ENCODE data around the gene RALA.

The RALA gene

DNA sequence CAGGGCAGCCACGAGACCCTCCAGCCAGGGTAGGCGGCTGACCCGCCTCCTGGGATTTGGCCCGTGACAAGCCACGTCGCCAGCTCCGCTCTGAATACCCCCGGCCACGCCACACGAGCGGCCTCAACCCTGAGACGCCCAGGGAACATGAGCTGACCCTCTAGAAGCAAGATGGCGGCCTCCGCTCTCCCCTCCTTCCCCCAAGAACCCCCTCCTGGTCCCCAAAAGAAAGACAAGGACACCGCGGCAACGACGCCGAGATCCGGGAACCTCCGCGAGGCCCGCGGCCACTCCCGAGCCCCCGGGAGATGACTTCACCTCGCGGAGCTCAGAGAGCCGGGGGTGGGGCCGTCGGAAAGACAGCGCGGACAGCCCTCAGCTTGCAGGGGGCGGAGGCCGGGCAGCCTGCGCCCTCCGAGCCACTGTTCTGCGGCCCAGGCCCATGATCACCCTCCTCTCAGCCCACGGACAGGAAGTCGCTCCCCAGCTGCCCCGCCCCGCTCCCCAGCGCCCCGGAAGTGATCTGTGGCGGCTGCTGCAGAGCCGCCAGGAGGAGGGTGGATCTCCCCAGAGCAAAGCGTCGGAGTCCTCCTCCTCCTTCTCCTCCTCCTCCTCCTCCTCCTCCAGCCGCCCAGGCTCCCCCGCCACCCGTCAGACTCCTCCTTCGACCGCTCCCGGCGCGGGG lies at the start of gene RALA:
Gene RALA, plus strand, starts transcription at position 526 of the 685 bp plus-strand sequence. CDS start 63,096 bp downstream, outside the sequence.
- Histone ChIP-seq H3K36me3 (ENCODE audit: control insufficient read depth, insufficient read depth, low read length) (no peaks in the 10 kb centered on the region), H3K27ac (ENCODE audit: low read depth, low read length) (peak within 1 kb of the TSS; percentile 97), H3K27me3 (ENCODE audit: control insufficient read depth, insufficient read depth, low read length) (no peaks in the 10 kb centered on the region), H3K9ac (ENCODE audit: low read depth, low read length) (peak within 1 kb of the TSS; percentile 95), H3K4me3 (ENCODE audit: low read depth, low read length) (peak within 1 kb of the TSS; percentile 90), H3K9me3 (ENCODE audit: control insufficient read depth, insufficient read depth, low read length) (no peaks in the 10 kb centered on the region), H3K4me1 (ENCODE audit: control insufficient read depth, insufficient read depth, low read length) (peaks cover 41% of the 10 kb centered on the region)

DNA sequence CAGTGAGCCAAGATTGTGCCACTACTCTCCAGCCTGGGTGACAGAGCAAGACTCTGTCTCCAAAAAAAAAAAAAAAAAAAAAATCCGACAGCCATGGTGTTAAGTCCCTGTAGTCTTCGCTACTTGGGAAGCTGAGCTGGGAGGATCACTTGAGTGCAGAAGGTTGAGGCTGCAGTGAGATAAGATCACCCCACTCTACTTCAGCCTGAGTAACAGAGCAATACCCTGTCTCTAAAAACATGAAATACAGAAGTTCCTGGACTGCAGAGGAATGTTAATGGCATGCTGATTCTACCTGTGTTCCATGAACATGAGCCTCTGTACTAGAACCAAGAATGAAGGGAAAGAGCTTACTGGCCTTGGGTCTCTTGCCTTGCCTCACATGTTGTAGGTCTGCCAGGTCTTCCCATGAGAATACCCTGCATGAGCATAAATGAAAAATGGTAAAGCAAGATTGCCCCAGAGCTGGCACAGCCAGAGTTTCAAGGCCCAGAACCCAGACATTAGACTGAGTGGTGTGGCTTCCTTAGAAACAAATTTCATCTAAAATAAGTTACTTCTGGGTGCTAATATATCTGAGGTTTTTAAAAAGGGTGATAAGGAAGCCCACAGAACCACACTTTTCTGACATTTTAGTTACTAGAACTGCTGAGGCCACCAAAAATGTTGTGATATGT lies 48.6 kb upstream of the RALA start:
- Histone ChIP-seq H3K27me3 (ENCODE audit: control insufficient read depth, insufficient read depth, low read length) (no peaks in the 10 kb centered on the region), H3K9ac (ENCODE audit: low read depth, low read length) (no peak overlapping the region), H3K9me3 (ENCODE audit: control insufficient read depth, insufficient read depth, low read length) (no peaks in the 10 kb centered on the region), H3K27ac (ENCODE audit: low read depth, low read length) (no peak overlapping the region), H3K4me1 (ENCODE audit: control insufficient read depth, insufficient read depth, low read length) (no peaks in the 10 kb centered on the region), H3K4me3 (ENCODE audit: low read depth, low read length) (no peak overlapping the region), H3K36me3 (ENCODE audit: control insufficient read depth, insufficient read depth, low read length) (peaks cover 42% of the 10 kb centered on the region)

DNA sequence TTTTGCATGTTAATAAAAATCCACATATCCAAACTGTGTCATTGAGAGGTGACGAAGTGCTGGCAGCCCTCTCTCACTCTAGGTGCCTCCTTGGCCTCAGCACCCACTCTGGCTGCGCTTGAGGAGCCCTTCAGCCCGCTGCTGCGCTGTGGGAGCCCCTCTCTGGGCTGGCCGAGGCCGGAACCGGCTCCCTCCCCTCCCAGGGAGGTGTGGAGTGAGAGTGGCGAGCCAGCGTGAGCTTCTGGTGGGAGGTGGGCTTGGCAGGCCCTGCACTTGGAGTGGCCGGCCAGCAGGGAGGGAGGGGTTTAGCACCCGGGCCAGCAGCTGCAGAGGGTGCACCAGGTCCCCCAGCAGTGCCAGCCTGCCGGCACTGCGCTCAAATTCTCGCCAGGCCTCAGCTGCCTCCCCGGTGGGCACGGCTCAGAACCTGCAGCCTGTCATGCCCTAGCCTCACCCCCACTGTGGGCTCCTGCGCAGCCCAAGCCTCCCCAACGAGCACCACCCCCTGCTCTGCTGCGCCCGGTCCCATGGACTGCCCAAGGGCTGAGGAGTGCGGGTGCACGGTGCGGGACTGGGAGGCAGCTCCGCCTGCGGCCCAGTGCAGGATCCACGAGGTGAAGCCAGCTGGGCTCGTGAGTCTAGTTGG lies 46.0 kb upstream of the RALA start:
- Histone ChIP-seq H3K4me3 (ENCODE audit: low read depth, low read length) (no peak overlapping the region), H3K9ac (ENCODE audit: low read depth, low read length) (no peak overlapping the region), H3K27ac (ENCODE audit: low read depth, low read length) (no peak overlapping the region), H3K36me3 (ENCODE audit: control insufficient read depth, insufficient read depth, low read length) (peaks cover 19% of the 10 kb centered on the region), H3K9me3 (ENCODE audit: control insufficient read depth, insufficient read depth, low read length) (no peaks in the 10 kb centered on the region), H3K27me3 (ENCODE audit: control insufficient read depth, insufficient read depth, low read length) (no peaks in the 10 kb centered on the region), H3K4me1 (ENCODE audit: control insufficient read depth, insufficient read depth, low read length) (peaks cover 7% of the 10 kb centered on the region; the same call in 1 of the 2 replicates)

- Histone ChIP-seq H3K4me1 (ENCODE audit: control insufficient read depth, insufficient read depth, low read length) (peaks cover 18% of the 10 kb centered on the region), H3K36me3 (ENCODE audit: control insufficient read depth, insufficient read depth, low read length) (0 out of 2 replicates have a peak, but pooled peaks cover 3% of the 10 kb centered on the region), H3K4me3 (ENCODE audit: low read depth, low read length) (no peak overlapping the region), H3K9me3 (ENCODE audit: control insufficient read depth, insufficient read depth, low read length) (no peaks in the 10 kb centered on the region), H3K9ac (ENCODE audit: low read depth, low read length) (no peak overlapping the region), H3K27ac (ENCODE audit: low read depth, low read length) (no peak overlapping the region), H3K27me3 (ENCODE audit: control insufficient read depth, insufficient read depth, low read length) (no peaks in the 10 kb centered on the region)
These were observed 43.1 kb upstream of the RALA start for GRCh38 chr7:39580149-39580874.

- peaks cover 18% of the 10 kb centered on the region for H3K4me1 ChIP-seq (ENCODE audit: control insufficient read depth, insufficient read depth, low read length)
- H3K4me3 ChIP-seq (ENCODE audit: low read depth, low read length), result no peak overlapping the region
- no peaks in the 10 kb centered on the region for H3K36me3 ChIP-seq (ENCODE audit: control insufficient read depth, insufficient read depth, low read length)
- no peak overlapping the region for H3K9ac ChIP-seq (ENCODE audit: low read depth, low read length)
- H3K27me3 ChIP-seq (ENCODE audit: control insufficient read depth, insufficient read depth, low read length), result no peaks in the 10 kb centered on the region
- no peak overlapping the region for H3K27ac ChIP-seq (ENCODE audit: low read depth, low read length)
- H3K9me3 ChIP-seq (ENCODE audit: control insufficient read depth, insufficient read depth, low read length), result no peaks in the 10 kb centered on the region
These were observed 40.8 kb upstream of the RALA start for GRCh38 chr7:39582536-39582935.

- no peaks in the 10 kb centered on the region for H3K27me3 ChIP-seq (ENCODE audit: control insufficient read depth, insufficient read depth, low read length)
- H3K9me3 ChIP-seq (ENCODE audit: control insufficient read depth, insufficient read depth, low read length), result no peaks in the 10 kb centered on the region
- H3K9ac ChIP-seq (ENCODE audit: low read depth, low read length), result no peak overlapping the region
- no peak overlapping the region for H3K27ac ChIP-seq (ENCODE audit: low read depth, low read length)
- no peak overlapping the region for H3K4me3 ChIP-seq (ENCODE audit: low read depth, low read length)
- no peaks in the 10 kb centered on the region for H3K36me3 ChIP-seq (ENCODE audit: control insufficient read depth, insufficient read depth, low read length)
- H3K4me1 ChIP-seq (ENCODE audit: control insufficient read depth, insufficient read depth, low read length), result peaks cover 18% of the 10 kb centered on the region
These were observed 39.8 kb upstream of the RALA start for GRCh38 chr7:39583539-39583938.

DNA sequence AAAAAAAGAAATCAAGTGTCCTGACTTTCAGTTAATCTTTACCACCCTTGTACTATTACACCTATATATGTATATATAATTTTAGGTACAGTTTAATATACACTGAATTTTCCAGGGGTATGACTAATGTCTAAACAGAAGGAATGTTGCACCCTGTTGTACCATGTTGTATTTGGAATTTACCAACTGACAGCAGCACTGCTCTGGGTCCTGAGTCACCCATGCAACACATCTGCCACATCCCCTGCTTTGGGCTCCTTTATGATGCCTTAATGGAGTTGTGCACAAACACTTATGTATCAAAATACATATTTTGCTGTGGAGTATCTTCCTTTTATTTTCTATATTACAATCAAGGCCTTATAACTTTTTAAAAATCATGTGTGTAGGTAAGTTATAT lies 36.0 kb upstream of the RALA start:
- no peak overlapping the region for H3K27ac ChIP-seq (ENCODE audit: low read depth, low read length)
- H3K9me3 ChIP-seq (ENCODE audit: control insufficient read depth, insufficient read depth, low read length), result no peaks in the 10 kb centered on the region
- H3K36me3 ChIP-seq (ENCODE audit: control insufficient read depth, insufficient read depth, low read length), result no peaks in the 10 kb centered on the region
- no peak overlapping the region for H3K4me3 ChIP-seq (ENCODE audit: low read depth, low read length)
- peaks cover 21% of the 10 kb centered on the region for H3K4me1 ChIP-seq (ENCODE audit: control insufficient read depth, insufficient read depth, low read length)
- no peak overlapping the region for H3K9ac ChIP-seq (ENCODE audit: low read depth, low read length)
- no peaks in the 10 kb centered on the region for H3K27me3 ChIP-seq (ENCODE audit: control insufficient read depth, insufficient read depth, low read length)

DNA sequence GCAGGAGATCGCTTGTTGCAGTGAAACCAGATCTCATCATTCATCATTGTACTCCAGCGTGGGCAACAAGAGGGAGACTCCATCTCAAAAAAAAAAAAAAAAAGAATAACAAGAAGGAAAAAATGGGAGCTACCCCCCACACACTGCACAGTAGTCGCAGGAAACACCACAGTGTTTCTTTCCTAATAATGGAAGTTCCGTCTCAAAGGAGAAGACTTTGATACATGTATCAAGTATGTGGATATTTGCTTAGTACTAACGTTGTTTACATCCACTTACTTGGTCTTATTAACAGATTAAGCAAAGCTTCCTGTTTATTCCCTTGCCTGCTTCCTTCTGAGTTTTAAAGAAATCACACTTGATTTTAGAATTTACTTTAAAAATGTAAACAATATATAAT lies 35.0 kb upstream of the RALA start:
- no peaks in the 10 kb centered on the region for H3K36me3 ChIP-seq (ENCODE audit: control insufficient read depth, insufficient read depth, low read length)
- no peak overlapping the region for H3K4me3 ChIP-seq (ENCODE audit: low read depth, low read length)
- no peaks in the 10 kb centered on the region for H3K9me3 ChIP-seq (ENCODE audit: control insufficient read depth, insufficient read depth, low read length)
- H3K27ac ChIP-seq (ENCODE audit: low read depth, low read length), result no peak overlapping the region
- H3K4me1 ChIP-seq (ENCODE audit: control insufficient read depth, insufficient read depth, low read length), result peaks cover 18% of the 10 kb centered on the region
- H3K27me3 ChIP-seq (ENCODE audit: control insufficient read depth, insufficient read depth, low read length), result no peaks in the 10 kb centered on the region
- no peak overlapping the region for H3K9ac ChIP-seq (ENCODE audit: low read depth, low read length)

GRCh38 chr7:39589323-39590111 lies 33.9 kb upstream of the RALA start:
- Histone ChIP-seq H3K9me3 (ENCODE audit: control insufficient read depth, insufficient read depth, low read length) (no peaks in the 10 kb centered on the region), H3K36me3 (ENCODE audit: control insufficient read depth, insufficient read depth, low read length) (no peaks in the 10 kb centered on the region), H3K4me3 (ENCODE audit: low read depth, low read length) (no peak overlapping the region), H3K27ac (ENCODE audit: low read depth, low read length) (peak overlapping the region; percentile 79), H3K27me3 (ENCODE audit: control insufficient read depth, insufficient read depth, low read length) (no peaks in the 10 kb centered on the region), H3K9ac (ENCODE audit: low read depth, low read length) (no peak overlapping the region), H3K4me1 (ENCODE audit: control insufficient read depth, insufficient read depth, low read length) (peaks cover 10% of the 10 kb centered on the region)

- H3K4me1 ChIP-seq (ENCODE audit: control insufficient read depth, insufficient read depth, low read length), result peaks cover 10% of the 10 kb centered on the region
- no peak overlapping the region for H3K9ac ChIP-seq (ENCODE audit: low read depth, low read length)
- H3K27me3 ChIP-seq (ENCODE audit: control insufficient read depth, insufficient read depth, low read length), result no peaks in the 10 kb centered on the region
- H3K4me3 ChIP-seq (ENCODE audit: low read depth, low read length), result no peak overlapping the region
- no peaks in the 10 kb centered on the region for H3K36me3 ChIP-seq (ENCODE audit: control insufficient read depth, insufficient read depth, low read length)
- no peak overlapping the region for H3K27ac ChIP-seq (ENCODE audit: low read depth, low read length)
- no peaks in the 10 kb centered on the region for H3K9me3 ChIP-seq (ENCODE audit: control insufficient read depth, insufficient read depth, low read length)
These were observed 30.8 kb upstream of the RALA start for GRCh38 chr7:39592586-39592985.

Measured in HUES48 (cell line).